GM12801 (cell line): ENCODE measurements around the gene MCEE.

Experiments
- TF ChIP-seq, protein P1 (sequence below): IDR thresholded peaks from one replicate; pipeline ENCODE4 v1.5.1; 2011; ENCODE audit warnings: control low read depth; ENCODE audit not compliant: insufficient read length; ENCODE audit errors: extremely low read depth

MCEE gene

GRCh38 chr2:71072492-71072891 is 57.5 kb downstream of the MCEE start:
- TF ChIP-seq, protein P1, sequence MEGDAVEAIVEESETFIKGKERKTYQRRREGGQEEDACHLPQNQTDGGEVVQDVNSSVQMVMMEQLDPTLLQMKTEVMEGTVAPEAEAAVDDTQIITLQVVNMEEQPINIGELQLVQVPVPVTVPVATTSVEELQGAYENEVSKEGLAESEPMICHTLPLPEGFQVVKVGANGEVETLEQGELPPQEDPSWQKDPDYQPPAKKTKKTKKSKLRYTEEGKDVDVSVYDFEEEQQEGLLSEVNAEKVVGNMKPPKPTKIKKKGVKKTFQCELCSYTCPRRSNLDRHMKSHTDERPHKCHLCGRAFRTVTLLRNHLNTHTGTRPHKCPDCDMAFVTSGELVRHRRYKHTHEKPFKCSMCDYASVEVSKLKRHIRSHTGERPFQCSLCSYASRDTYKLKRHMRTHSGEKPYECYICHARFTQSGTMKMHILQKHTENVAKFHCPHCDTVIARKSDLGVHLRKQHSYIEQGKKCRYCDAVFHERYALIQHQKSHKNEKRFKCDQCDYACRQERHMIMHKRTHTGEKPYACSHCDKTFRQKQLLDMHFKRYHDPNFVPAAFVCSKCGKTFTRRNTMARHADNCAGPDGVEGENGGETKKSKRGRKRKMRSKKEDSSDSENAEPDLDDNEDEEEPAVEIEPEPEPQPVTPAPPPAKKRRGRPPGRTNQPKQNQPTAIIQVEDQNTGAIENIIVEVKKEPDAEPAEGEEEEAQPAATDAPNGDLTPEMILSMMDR, result no peak

- TF ChIP-seq, protein P1, result no peak
Measured at GRCh38 chr2:71071681-71072398, 58.2 kb downstream of the MCEE start.

DNA sequence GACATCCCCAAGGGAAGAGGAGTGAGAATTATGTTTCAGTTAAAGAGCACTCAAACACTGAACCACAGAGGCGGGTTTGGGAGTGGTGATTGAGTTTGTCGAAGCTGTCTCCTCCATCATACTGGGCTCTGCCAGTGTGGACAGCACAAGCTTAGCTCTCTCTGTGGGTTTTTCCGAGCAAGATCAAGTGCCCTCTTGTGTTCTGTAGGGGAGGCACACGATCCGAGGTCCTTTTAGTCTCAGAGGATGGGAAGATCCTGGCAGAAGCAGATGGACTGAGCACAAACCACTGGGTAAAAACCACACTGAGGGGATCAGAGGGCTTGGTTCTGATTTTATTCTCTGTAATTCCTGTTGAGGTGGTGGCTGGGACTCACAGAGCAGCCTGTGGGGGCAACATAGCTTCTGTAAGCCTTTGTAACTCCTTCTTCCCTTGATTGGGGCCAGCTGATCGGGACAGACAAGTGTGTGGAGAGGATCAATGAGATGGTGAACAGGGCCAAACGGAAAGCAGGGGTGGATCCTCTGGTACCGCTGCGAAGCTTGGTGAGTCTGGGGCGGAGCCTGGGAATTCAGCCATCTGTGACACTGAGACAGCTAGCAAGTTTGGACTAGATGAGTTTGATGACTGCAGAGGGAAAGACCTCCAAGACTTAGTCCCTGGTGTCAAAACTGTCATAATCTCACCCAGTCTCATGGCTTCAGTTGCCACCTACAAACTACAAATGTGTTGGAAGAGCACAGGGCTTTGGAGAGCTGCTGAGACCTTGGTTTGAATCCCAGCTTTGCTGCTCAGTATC is 59.5 kb downstream of the MCEE start:
- TF ChIP-seq, protein P1, result no peak

GRCh38 chr2:71069376-71069775 is 60.7 kb downstream of the MCEE start:
- TF ChIP-seq, protein P1, result no peak

DNA sequence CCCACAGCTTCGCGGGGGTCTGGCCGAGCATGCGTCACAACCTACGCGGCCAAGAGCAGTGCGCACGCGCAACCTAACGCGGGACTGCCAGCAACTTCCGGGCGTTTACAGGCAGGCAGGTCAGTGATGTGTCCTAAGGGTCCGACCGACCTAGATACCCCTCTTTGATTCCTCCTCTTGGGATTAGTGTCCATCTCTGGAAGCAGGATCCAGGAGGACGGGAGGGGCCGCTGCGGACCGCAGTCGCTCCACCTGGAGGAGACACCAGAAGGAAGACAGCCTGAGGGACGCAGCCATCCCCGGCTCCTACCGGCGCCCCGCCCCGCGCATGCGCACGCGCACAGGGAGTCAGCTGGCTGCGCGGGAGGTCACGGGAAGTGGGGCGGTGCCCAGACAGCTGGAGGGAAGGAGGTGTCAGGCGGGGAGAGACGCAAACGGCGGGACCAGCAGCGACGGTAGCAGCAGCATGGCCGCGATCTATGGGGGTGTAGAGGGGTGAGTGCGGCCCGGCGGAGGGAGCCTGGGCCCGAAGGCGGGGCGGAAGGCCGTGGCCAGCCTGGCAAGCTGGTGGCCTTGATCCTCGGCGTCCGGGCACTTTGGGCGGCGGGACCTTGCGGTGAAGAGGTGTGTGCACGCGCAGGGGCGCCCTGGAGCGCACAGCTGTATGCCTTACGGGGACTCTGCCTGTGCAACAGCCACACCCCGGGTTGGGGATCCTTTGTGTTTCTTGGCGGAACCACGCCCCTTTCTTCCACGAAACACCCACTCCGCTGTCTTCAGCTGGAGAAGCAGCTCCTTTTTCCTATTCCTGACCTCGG is 61.6 kb downstream of the MCEE start, which contains the start of gene NAGK:
Gene NAGK (plus strand): TSS at position 431 of the 818 bp plus-strand sequence. CDS start 36 bp downstream, at position 467.
- TF ChIP-seq, protein P1, result no peak

DNA sequence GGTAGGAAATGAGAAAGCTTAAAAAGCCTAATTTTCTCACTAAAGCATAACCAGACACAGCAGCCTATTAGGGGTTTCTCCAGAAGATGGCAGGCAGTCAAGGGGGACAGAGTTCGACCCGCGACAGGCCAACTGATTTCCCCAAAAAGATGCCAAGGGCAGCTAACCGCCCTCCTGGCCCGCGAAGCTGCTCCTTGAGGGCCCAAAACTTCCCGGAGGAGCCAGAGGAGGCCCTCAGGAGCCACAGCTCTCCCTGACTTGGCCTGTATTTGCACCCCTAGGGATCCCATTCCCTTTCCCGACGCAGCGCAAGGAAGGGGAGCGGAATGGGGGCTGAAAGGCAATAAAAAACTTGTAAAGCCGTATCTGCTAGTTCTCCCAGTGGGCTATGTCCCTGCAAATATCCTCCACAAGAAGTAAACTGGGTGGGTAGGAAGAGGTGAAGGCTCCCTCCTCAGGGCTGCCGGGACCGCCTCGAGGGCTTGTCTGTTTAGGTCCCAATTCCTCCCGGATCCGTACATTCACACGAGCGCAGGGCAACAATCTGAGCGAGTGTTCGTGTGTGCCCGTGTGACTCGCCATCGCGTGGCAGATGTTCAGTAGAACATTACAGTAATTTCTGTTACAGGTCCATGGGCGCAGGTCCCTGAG is 62.3 kb downstream of the MCEE start:
- TF ChIP-seq, protein P1, result no peak
